C4-2B (cell line): ENCODE measurements around the gene INSRR.

Experiments used
- H3K27ac ChIP-seq: fragments of 450-650 bp; 2 replicates; pipeline ENCODE4 v1.5.1; 2017
- ZFX ChIP-seq: fragments of 450-650 bp; IDR thresholded peaks from 2 replicates; pipeline ENCODE4 v1.6.1; 2017
- TF ChIP-seq, protein P1 (sequence below): fragments of 450-650 bp; conservative IDR thresholded peaks from 2 replicates; pipeline ENCODE4 v1.5.1; 2017; ENCODE audit warnings: mild to moderate bottlenecking

The INSRR gene

DNA sequence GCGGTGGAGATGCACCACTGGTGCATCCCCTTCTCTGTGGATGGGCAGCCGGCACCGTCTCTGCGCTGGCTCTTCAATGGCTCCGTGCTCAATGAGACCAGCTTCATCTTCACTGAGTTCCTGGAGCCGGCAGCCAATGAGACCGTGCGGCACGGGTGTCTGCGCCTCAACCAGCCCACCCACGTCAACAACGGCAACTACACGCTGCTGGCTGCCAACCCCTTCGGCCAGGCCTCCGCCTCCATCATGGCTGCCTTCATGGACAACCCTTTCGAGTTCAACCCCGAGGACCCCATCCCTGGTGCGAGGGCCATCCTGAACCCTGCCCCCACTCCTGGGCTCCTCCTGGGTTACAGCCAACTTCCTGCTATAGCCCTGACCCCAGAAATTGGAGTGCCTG lies 14.7 kb upstream of the INSRR start:
- TF ChIP-seq, protein P1, sequence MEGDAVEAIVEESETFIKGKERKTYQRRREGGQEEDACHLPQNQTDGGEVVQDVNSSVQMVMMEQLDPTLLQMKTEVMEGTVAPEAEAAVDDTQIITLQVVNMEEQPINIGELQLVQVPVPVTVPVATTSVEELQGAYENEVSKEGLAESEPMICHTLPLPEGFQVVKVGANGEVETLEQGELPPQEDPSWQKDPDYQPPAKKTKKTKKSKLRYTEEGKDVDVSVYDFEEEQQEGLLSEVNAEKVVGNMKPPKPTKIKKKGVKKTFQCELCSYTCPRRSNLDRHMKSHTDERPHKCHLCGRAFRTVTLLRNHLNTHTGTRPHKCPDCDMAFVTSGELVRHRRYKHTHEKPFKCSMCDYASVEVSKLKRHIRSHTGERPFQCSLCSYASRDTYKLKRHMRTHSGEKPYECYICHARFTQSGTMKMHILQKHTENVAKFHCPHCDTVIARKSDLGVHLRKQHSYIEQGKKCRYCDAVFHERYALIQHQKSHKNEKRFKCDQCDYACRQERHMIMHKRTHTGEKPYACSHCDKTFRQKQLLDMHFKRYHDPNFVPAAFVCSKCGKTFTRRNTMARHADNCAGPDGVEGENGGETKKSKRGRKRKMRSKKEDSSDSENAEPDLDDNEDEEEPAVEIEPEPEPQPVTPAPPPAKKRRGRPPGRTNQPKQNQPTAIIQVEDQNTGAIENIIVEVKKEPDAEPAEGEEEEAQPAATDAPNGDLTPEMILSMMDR = no peak
- TF ChIP-seq ZFX = no peak
- no peak overlapping the region for H3K27ac ChIP-seq

DNA sequence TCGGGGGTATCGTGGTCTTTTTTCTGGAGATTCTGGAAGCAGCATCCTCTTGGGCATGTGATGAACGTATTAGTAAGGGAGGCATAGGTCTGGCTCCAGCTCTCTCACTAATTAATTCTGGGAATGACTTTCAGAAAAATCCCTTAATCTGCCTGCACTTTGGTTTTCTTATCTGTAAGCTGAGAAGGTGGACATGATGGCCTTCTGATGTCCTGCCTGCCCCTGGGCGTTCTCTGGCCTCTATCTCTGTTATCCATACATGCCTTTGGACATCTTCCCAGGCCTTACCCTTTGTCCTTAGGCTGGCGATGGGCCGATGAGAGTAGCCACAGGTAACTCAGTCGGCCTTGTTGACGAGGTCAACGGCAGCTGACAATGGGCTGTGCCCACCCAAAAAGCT lies 10.5 kb upstream of the INSRR start:
- H3K27ac ChIP-seq = no peak overlapping the region
- TF ChIP-seq, protein P1 = no peak
- TF ChIP-seq ZFX = no peak

DNA sequence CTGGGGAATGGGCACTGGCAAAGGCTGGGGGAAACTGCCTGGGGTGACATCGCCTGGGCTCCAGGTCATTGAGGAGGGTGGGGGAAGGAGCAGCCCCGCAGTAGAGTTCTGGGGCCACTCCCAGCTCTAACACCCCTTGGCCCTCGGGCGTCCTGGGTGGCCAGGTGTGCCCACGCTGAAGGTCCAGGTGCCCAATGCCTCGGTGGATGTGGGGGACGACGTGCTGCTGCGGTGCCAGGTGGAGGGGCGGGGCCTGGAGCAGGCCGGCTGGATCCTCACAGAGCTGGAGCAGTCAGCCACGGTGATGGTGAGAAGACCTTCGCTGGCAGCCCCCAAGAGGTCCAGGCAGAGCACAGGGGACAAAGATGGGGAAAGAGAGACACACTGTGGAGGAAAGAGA lies 9.4 kb upstream of the INSRR start:
- no peak overlapping the region for H3K27ac ChIP-seq
- TF ChIP-seq, protein P1 = no peak
- no peak for TF ChIP-seq ZFX

DNA sequence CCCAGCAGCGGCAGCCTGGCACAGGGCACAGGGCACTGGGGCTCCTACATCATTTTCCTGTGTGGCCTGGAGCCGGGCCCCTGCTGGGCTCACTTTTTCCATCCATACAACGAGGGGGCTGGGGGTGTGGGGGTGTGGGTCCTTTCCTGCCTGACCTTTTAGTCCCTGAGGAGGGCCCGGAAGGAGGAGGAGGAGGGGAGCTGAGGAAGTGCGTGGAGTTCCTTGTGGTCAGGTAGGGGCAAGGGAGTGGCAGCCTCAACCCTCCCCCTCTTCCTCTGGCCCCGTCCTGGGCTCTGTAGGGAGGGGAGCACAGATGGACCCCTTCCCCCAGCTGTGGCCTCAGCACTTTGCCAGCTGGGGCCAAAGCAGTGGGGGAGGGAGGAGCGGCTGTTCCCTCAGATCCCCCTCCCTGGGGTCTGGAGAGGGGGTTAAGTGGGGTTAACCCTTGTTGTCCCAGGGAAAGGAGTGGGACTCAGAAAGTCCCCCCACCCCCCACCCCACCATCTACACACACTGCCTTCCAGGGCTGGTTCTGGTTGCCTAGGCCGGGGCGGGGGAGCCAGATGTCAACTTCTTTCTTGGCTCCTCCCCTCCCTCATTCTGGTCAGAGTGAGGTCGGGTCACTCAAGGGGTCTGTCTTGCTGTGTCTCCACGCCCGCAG lies 7.5 kb upstream of the INSRR start:
- no peak for TF ChIP-seq ZFX
- TF ChIP-seq, protein P1 = no peak
- no peak overlapping the region for H3K27ac ChIP-seq

DNA sequence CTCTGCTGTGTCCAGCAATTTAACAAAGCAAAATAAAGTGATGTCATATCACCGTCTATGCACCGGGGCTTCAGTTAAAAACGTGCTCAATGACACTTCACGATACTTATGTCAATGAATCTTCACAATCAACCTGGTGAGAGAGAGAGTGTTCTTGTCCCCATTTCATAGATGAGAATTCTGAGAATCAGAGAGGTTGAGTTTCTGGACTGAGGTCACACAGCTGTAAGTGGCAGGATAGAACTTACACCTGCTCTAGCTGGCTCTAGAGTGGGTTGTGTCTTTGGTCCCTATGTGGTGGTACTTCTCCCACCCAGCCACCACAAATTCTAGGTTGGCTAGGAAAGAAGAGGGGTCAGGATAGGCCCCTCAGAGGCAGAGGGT lies 6.9 kb upstream of the INSRR start:
- TF ChIP-seq, protein P1 = no peak
- TF ChIP-seq ZFX = no peak
- H3K27ac ChIP-seq = no peak overlapping the region

DNA sequence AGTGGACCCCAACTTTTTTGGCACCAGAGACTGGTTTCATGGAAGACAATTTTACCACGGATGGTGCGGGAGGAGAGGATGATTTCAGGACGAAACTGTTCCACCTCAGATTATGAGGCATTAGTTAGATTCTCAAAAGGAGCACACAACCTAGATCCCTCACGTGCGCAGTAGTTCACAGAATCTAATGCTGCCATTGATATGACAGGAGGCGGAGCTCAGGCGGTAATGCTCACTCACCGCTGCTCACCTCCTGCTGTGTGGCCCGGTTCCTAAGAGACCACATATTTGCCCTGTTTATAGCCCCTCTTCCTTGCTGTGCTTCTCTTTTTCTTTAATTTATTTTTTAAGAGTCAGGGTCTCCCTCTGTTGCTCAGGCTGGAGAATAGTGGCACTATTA lies 6.3 kb upstream of the INSRR start:
- no peak for TF ChIP-seq ZFX
- TF ChIP-seq, protein P1 = no peak
- H3K27ac ChIP-seq = no peak overlapping the region

DNA sequence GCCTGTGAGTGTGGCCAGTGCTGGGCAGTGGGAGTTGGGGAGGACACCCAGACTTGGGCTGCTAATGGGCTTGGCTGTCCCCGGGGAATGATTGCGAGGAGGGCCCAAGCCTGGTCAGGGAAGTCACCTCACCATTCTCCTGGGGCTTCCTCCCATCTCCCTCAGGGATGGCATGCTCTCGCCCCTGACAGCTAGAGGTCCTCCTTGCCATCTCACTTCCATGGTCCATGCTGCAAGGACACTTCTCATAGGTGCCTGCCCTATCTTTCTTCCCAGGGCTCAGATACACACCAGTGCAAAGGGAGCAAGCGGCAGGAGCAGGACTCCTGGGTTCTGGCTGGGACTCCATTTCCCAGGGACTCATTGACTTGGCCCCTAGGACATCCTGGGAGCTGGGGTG lies 5.9 kb upstream of the INSRR start:
- TF ChIP-seq, protein P1 = no peak
- no peak for TF ChIP-seq ZFX
- H3K27ac ChIP-seq = no peak overlapping the region
